Adrenal gland (tissue), 12 donors: ENCODE results near the gene FAM24B. TPM values are rescaled to one million over a fixed set of nuclear protein-coding genes. Genes with fewer than 3 reads are reported as not detected.
"Not testable (repeated sequence)": the region's sequence is repeated elsewhere in the genome, so short reads cannot be mapped to it uniquely, and the experiment has no call there.

Experiments used
- DNase-seq, 7 donors: peaks; one replicate each; pipeline ENCODE4 v3.0.0-alpha.2; 2019 to 2020
- H3K27ac ChIP-seq, 5 donors: fragments of 200-600 bp; sonication (generic) in 4 of 5; 1 replicate in 3 of 5; 2 replicates in 2 of 5; pipeline versions ENCODE4 v1.5.1 to v1.8.0; 2016 to 2020; ENCODE audit warnings: mild to moderate bottlenecking in 1 of 5
- H3K27me3 ChIP-seq: fragments of 200-600 bp; 2 replicates; pipeline ENCODE4 v1.8.0; 2021
- H3K36me3 ChIP-seq, 2 donors: fragments of 200-600 bp; replicated peaks in 1 of 2; 1 replicate in 1 of 2; 2 replicates in 1 of 2; pipeline versions ENCODE4 v1.5.1 to v1.8.0; 2018 to 2022
- H3K4me1 ChIP-seq, 2 donors: fragments of 200-600 bp; replicated peaks in 1 of 2; 1 replicate in 1 of 2; 2 replicates in 1 of 2; pipeline versions ENCODE4 v1.5.1 to v1.8.0; 2018 to 2021
- H3K4me3 ChIP-seq, 4 donors: fragments of 200-600 bp; sonication (generic) in 3 of 4; one replicate each; pipeline ENCODE4 v1.5.1; 2016 to 2018
- H3K9me3 ChIP-seq, 3 donors: fragments of 200-600 bp; sonication (generic) in 1 of 3; replicated peaks in 1 of 3; 1 replicate in 2 of 3; 2 replicates in 1 of 3; pipeline versions ENCODE4 v1.5.1 to v1.8.0; 2016 to 2021
- CTCF ChIP-seq, 6 experiments: fragments of 450-650 bp in 4 of 6; fragments of 200-600 bp in 2 of 6; sonication (generic) in 1 of 6; IDR thresholded peaks; 1 replicate in 5 of 6; 2 replicates in 1 of 6; pipeline versions ENCODE4 v1.5.1 to v1.8.0; 2016 to 2021; ENCODE audit warnings: antibody characterized with exemption in 6 of 6, mild to moderate bottlenecking in 2 of 6, moderate library complexity in 1 of 6
- POLR2A ChIP-seq, 2 donors: fragments of 450-650 bp; IDR thresholded peaks; one replicate each; pipeline ENCODE4 v1.6.1; 2017; ENCODE audit warnings: antibody characterized with exemption in 2 of 2, mild to moderate bottlenecking in 2 of 2, moderate library complexity in 1 of 2
- WGBS, 4 donors: extraction: QIAGEN DNeasy Blood & Tissue Kit in 2 of 4; methylation state at CpG; one replicate each; pipeline versions ENCODE4 v1.1.5 to v1.1.7; 2013 to 2017; 5-methylcytosine and 5-hydroxymethylcytosine counted together
- intact Hi-C, 2 donors: fragments of 100-400 bp; cut with DNase I; formaldehyde crosslinking; loops; one replicate each; pipeline versions ENCODE4 v1.14.1 to v1.15.0; 2022 to 2023
- polyA plus RNA-seq, 3 donors: library from polyadenylated mRNA; stranded (reverse); fragments of 200-250 nt in 2 of 3; fragments of 350-450 nt in 1 of 3; fragmentation: Illumina TruSeq in 1 of 3; extraction: RNeasy Lipid Tissue Mini Kit (QIAGEN cat#74804) in 1 of 3; gene quantifications; one replicate each; pipeline ENCODE4 v1.2.3, GENCODE V29; 2013 to 2014
- total RNA-seq, 9 donors: library from RNA; depleted of rRNA in 4 of 9; stranded (reverse); fragments of >200 nt in 4 of 9; fragments of 120-200 nt in 1 of 9; fragmentation: NEBNext Ultra II Directional in 1 of 9; extraction: Animal tissue kit (Norgen Biotek cat#: 25700) in 1 of 9; gene quantifications; one replicate each; pipeline versions ENCODE4 v1.1.0 to v1.2.4, GENCODE V29; 2013 to 2023
- donor health status: healthy with polysubstance abuse.
- donor health status: Bipolar disorder and iron deficiency.
- donor health status: DM: yes; HTN: yes; CAD: no.
- donor health status: DM: no; HTN: no; CAD: no.
- donor health status: DM: no; HTN: no; CAD: no.
- donor health status: DM: yes; HTN: yes; CAD: no.

FAM24B gene
- total and polyA plus RNA-seq, 12 donors: 0.77 to 4.1 (median 2.0) TPM; not detected in 1

GRCh38 chr10:122877264-122877663, 2.1 kb downstream of the FAM24B start:
- Histone ChIP-seq H3K27ac (no peak overlapping the region), H3K27me3 (no peaks in the 10 kb centered on the region), H3K4me3 (no peak overlapping the region), H3K4me1 (peaks cover 6 to 15% of the 10 kb centered on the region in 2 donors), H3K9me3 (no peaks in the 10 kb centered on the region), H3K36me3 (no peaks in the 10 kb centered on the region)
- DNase-seq: no peak
- intact Hi-C loops: no loop called here
- 70 to 82% (median 78%) methylated on average over 1 of the region's 1 CpG for WGBS, 4 donors
- no peak for TF ChIP-seq POLR2A (IDR thresholded peaks at IDR 0.05)
- no peak for TF ChIP-seq CTCF (IDR thresholded peaks at IDR 0.05)

- intact Hi-C loops: no loop called here
- no peaks in the 10 kb centered on the region for H3K9me3 ChIP-seq
- 84 to 90% (median 87%) methylated on average over 1 of the region's 1 CpG for WGBS, 4 donors
Measured at GRCh38 chr10:122876467-122876855, 2.9 kb downstream of the FAM24B start.

GRCh38 chr10:122875843-122876466, 3.4 kb downstream of the FAM24B start:
- Histone ChIP-seq H3K9me3 (no peaks in the 10 kb centered on the region), H3K27ac (no peak overlapping the region), H3K4me1 (peaks cover 6 to 15% of the 10 kb centered on the region in 2 donors), H3K36me3 (no peaks in the 10 kb centered on the region), H3K27me3 (no peaks in the 10 kb centered on the region), H3K4me3 (no peak overlapping the region)
- WGBS, 4 donors: 53 to 63% (median 57%) methylated on average over 5 to 6 of the region's 6 CpGs
- intact Hi-C loops: no loop called here
- no peak for TF ChIP-seq POLR2A (IDR thresholded peaks at IDR 0.05)
- no peak for TF ChIP-seq CTCF (IDR thresholded peaks at IDR 0.05)
- no peak for DNase-seq

More at GRCh38 chr10:122876467-122876855, 2.9 kb downstream of the FAM24B start:
- TF ChIP-seq POLR2A (IDR thresholded peaks at IDR 0.05) (no peak), CTCF (IDR thresholded peaks at IDR 0.05) (no peak)
- H3K4me3 ChIP-seq: no peak overlapping the region
- DNase-seq: no peak
- H3K27me3 ChIP-seq: no peaks in the 10 kb centered on the region
- H3K4me1 ChIP-seq: peaks cover 6 to 15% of the 10 kb centered on the region in 2 donors
- no peak overlapping the region for H3K27ac ChIP-seq
- H3K36me3 ChIP-seq: no peaks in the 10 kb centered on the region

GRCh38 chr10:122871947-122872346, 7.4 kb downstream of the FAM24B start:
- H3K4me3 ChIP-seq, DNase-seq, H3K4me1 ChIP-seq, H3K9me3 ChIP-seq, H3K36me3 ChIP-seq, H3K27me3 ChIP-seq, H3K27ac ChIP-seq, intact Hi-C loops: not testable (repeated sequence)
- WGBS, 4 donors: 83 to 100% (median 95%) methylated on average over 1 to 2 of the region's 2 CpGs

- WGBS, 4 donors: 86 to 95% (median 89%) methylated on average over 1 to 2 of the region's 2 CpGs
- H3K4me1 ChIP-seq, H3K36me3 ChIP-seq, H3K9me3 ChIP-seq, H3K27me3 ChIP-seq, H3K27ac ChIP-seq, intact Hi-C loops, H3K4me3 ChIP-seq, DNase-seq: not testable (repeated sequence)
Measured at GRCh38 chr10:122868768-122869167, 10.6 kb downstream of the FAM24B start.

- 85 to 89% (median 87%) methylated on average over 3 of the region's 3 CpGs for WGBS, 4 donors
- H3K9me3 ChIP-seq, DNase-seq, H3K36me3 ChIP-seq, intact Hi-C loops, H3K4me1 ChIP-seq, H3K4me3 ChIP-seq, H3K27ac ChIP-seq, H3K27me3 ChIP-seq: not testable (repeated sequence)
Measured at GRCh38 chr10:122866757-122867482, 12.5 kb downstream of the FAM24B start.
